ENCODE results near the gene CLASP2.

DNA sequence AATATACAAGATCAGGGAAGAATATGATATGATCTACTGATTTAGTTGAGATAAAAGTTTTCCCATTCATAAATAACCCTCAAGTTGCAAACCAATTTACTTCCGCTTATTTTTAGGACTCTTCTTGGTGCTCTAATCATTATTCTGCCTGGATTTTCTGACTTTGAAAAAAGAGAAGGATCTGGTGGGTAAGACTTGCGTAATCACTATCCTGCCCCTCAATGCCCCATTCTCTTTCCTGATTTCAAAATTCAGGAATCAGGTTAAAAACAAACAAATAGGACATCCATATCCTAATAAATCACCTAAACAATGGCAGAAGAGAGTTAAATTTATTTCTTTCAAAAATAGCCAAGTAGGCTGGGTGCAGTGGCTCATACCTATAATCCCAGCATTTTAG, 127.5 kb downstream of the CLASP2 start:
- TF ChIP-seq, protein P1, sequence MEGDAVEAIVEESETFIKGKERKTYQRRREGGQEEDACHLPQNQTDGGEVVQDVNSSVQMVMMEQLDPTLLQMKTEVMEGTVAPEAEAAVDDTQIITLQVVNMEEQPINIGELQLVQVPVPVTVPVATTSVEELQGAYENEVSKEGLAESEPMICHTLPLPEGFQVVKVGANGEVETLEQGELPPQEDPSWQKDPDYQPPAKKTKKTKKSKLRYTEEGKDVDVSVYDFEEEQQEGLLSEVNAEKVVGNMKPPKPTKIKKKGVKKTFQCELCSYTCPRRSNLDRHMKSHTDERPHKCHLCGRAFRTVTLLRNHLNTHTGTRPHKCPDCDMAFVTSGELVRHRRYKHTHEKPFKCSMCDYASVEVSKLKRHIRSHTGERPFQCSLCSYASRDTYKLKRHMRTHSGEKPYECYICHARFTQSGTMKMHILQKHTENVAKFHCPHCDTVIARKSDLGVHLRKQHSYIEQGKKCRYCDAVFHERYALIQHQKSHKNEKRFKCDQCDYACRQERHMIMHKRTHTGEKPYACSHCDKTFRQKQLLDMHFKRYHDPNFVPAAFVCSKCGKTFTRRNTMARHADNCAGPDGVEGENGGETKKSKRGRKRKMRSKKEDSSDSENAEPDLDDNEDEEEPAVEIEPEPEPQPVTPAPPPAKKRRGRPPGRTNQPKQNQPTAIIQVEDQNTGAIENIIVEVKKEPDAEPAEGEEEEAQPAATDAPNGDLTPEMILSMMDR (conservative IDR thresholded peaks at IDR 0.05), result no peak
- no peak for TF ChIP-seq ZFX (IDR thresholded peaks at IDR 0.05)

All from C4-2B (cell line).